NT2/D1 (cell line): Measurements from ENCODE around the gene TGFB1I1.

Source experiments
- SUZ12 ChIP-seq: IDR thresholded peaks from 2 replicates; pipeline ENCODE4 v1.6.1; 2011; ENCODE audit not compliant: insufficient read length, insufficient read depth; ENCODE audit errors: extremely low read depth
- ZNF274 ChIP-seq: IDR thresholded peaks from 2 replicates; pipeline ENCODE4 v1.6.1; 2011; ENCODE audit warnings: mild to moderate bottlenecking, low read depth, low read length

GRCh38 chr16:31451681-31452351, 20.1 kb upstream of the TGFB1I1 start:
- TF ChIP-seq SUZ12 = no peak
- no peak for TF ChIP-seq ZNF274
